Esophagus squamous epithelium (tissue), 4 donors: ENCODE measurements around the gene ADCY5.

Experiments used
- POLR2A ChIP-seq, 4 donors: fragments of 450-650 bp; IDR thresholded peaks; one replicate each; pipeline ENCODE4 v1.6.1; 2017; ENCODE audit warnings: antibody characterized with exemption in 4 of 4, mild to moderate bottlenecking in 4 of 4, moderate library complexity in 3 of 4
- TF ChIP-seq, protein P1 (sequence below), 6 experiments: fragments of 450-650 bp in 4 of 6; fragments of 200-600 bp in 2 of 6; sonication (generic) in 2 of 6; IDR thresholded peaks; one replicate each; pipeline ENCODE4 v1.5.1; 2016 to 2019; ENCODE audit warnings: antibody characterized with exemption in 6 of 6, mild to moderate bottlenecking in 4 of 6, moderate library complexity in 4 of 6

GRCh38 chr3:123350971-123351370 lies 97.9 kb downstream of the ADCY5 start:
- TF ChIP-seq POLR2A (IDR thresholded peaks at IDR 0.05) = no peak
- TF ChIP-seq, protein P1, sequence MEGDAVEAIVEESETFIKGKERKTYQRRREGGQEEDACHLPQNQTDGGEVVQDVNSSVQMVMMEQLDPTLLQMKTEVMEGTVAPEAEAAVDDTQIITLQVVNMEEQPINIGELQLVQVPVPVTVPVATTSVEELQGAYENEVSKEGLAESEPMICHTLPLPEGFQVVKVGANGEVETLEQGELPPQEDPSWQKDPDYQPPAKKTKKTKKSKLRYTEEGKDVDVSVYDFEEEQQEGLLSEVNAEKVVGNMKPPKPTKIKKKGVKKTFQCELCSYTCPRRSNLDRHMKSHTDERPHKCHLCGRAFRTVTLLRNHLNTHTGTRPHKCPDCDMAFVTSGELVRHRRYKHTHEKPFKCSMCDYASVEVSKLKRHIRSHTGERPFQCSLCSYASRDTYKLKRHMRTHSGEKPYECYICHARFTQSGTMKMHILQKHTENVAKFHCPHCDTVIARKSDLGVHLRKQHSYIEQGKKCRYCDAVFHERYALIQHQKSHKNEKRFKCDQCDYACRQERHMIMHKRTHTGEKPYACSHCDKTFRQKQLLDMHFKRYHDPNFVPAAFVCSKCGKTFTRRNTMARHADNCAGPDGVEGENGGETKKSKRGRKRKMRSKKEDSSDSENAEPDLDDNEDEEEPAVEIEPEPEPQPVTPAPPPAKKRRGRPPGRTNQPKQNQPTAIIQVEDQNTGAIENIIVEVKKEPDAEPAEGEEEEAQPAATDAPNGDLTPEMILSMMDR (IDR thresholded peaks at IDR 0.05) = no peak
